Activated CD4-positive, alpha-beta T cell treated with anti-CD3 and anti-CD28 coated beads, Interleukin-2, Interleukin-6, amounts not matched to agents 100 ng/mL and 50 ng/mL, durations not matched to agents 16 hours and 8 hours (primary cell): ENCODE results near the gene RASGEF1B.

Experiments
- DNase-seq: peaks from one replicate; pipeline ENCODE4 v3.0.0-alpha.2; 2020

The RASGEF1B gene

GRCh38 chr4:81380437-81380836 is 91.3 kb downstream of the RASGEF1B start:
- DNase-seq = no peak

- DNase-seq = no peak
These were observed 93.3 kb downstream of the RASGEF1B start for GRCh38 chr4:81378386-81378785.

GRCh38 chr4:81377191-81377590 is 94.5 kb downstream of the RASGEF1B start:
- DNase-seq = no peak

DNA sequence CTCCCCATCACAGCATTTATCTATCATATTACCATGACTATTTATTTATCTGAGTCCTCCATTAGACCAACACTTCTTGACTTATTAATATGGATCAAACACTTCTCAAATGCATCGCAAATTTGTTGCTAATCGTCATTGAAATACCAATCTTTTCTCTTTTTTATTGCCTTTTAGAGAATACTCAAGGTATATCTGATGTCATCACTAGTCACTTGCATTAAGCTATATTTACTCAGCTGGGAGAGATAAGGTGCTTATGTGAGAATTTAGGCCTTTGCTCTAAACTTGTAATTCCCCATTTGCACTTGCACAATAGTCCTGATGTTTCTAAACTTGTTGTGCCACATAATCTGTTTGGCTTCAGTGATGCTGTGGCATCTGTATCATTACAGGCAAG is 95.0 kb downstream of the RASGEF1B start:
- DNase-seq = no peak
